GM12878 (cell line): ENCODE results near the gene ADAMTS17.

Experiments
- ATF7 ChIP-seq: fragments of 450-650 bp; IDR thresholded peaks from 2 replicates; pipeline ENCODE4 v1.6.1; 2016; ENCODE audit warnings: low read depth, mild to moderate bottlenecking
- BHLHE40 ChIP-seq, 2 experiments: fragments of 450-650 bp in 1 of 2; IDR thresholded peaks; 2 replicates each; pipeline ENCODE4 v1.6.1; 2011 to 2017; ENCODE audit warnings: low read depth in 2 of 2, borderline replicate concordance in 1 of 2, improper control_type of control experiment in 1 of 2, low read length in 1 of 2, mild to moderate bottlenecking in 1 of 2
- CEBPB ChIP-seq, 2 experiments: fragments of 150-350 bp in 1 of 2; IDR thresholded peaks; 2 replicates each; pipeline ENCODE4 v1.6.1; 2012 to 2014; ENCODE audit warnings: low read depth in 2 of 2, low read length in 2 of 2, borderline replicate concordance in 1 of 2, inconsistent platforms in 1 of 2
- JUNB ChIP-seq: IDR thresholded peaks from 2 replicates; pipeline ENCODE4 v1.6.1; 2016; ENCODE audit warnings: antibody characterized with exemption, mild to moderate bottlenecking
- POLR2A ChIP-seq: IDR thresholded peaks from 2 replicates; pipeline ENCODE4 v1.6.1; 2011; ENCODE audit warnings: low read depth, mild to moderate bottlenecking, low read length
- SMC3 ChIP-seq: IDR thresholded peaks from 2 replicates; pipeline ENCODE4 v1.6.1; 2011; ENCODE audit warnings: low read length, improper control_type of control experiment, borderline replicate concordance
- SPI1 ChIP-seq: IDR thresholded peaks from 2 replicates; pipeline ENCODE4 v1.6.1; 2011; ENCODE audit warnings: low read depth, mild to moderate bottlenecking, low read length, moderate library complexity, borderline replicate concordance; ENCODE audit not compliant: insufficient read depth
- ZNF384 ChIP-seq: IDR thresholded peaks from 2 replicates; pipeline ENCODE4 v1.6.1; 2012; ENCODE audit warnings: low read depth, mild to moderate bottlenecking, low read length, improper control_type of control experiment, borderline replicate concordance
- TF ChIP-seq, protein P1 (sequence below), 3 experiments: IDR thresholded peaks in 2 of 3; conservative IDR thresholded peaks in 1 of 3; 2 replicates each; pipeline ENCODE4 v1.5.1; 2011; ENCODE audit warnings: low read depth in 3 of 3, low read length in 3 of 3, mild to moderate bottlenecking in 3 of 3, control low read depth in 2 of 3, moderate library complexity in 2 of 3, inconsistent platforms in 1 of 3, mixed read lengths in 1 of 3; ENCODE audit not compliant: control insufficient read depth in 2 of 3, insufficient read depth in 1 of 3; ENCODE audit errors: extremely low read depth in 1 of 3
- TF ChIP-seq, protein P2 (sequence below): IDR thresholded peaks from 2 replicates; pipeline ENCODE4 v1.6.1; 2011; ENCODE audit warnings: low read depth, mild to moderate bottlenecking, low read length, moderate library complexity, borderline replicate concordance; ENCODE audit errors: extremely low read depth
- TF ChIP-seq, protein P3 (sequence below): IDR thresholded peaks from 2 replicates; pipeline ENCODE4 v1.6.1; 2011; ENCODE audit warnings: low read depth, low read length, improper control_type of control experiment, borderline replicate concordance

DNA sequence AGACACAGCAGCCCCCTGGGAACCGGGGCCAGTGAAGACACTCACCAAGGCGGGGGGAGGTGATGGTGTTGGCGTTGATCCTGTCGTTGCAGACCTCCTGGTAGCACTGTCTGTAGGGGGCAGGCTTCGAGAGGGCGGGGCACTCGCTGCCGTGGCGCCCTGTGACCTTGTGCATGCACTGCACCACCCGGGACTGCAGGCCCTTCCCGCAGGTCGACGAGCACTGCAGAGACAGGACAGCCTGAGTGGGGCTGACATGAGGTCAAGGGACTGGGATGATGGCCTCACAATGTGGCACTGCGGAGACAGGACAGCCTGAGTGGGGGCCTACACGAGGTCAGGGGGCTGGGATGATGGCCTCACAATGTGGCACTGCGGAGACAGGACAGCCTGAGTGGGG lies 365.8 kb downstream of the ADAMTS17 start:
- no peak for TF ChIP-seq CEBPB (IDR thresholded peaks at IDR 0.05; ENCODE audit: borderline replicate concordance in 1 of 2, low read depth in 2 of 2, low read length in 2 of 2)
- TF ChIP-seq SPI1 = no peak
- TF ChIP-seq, protein P1, sequence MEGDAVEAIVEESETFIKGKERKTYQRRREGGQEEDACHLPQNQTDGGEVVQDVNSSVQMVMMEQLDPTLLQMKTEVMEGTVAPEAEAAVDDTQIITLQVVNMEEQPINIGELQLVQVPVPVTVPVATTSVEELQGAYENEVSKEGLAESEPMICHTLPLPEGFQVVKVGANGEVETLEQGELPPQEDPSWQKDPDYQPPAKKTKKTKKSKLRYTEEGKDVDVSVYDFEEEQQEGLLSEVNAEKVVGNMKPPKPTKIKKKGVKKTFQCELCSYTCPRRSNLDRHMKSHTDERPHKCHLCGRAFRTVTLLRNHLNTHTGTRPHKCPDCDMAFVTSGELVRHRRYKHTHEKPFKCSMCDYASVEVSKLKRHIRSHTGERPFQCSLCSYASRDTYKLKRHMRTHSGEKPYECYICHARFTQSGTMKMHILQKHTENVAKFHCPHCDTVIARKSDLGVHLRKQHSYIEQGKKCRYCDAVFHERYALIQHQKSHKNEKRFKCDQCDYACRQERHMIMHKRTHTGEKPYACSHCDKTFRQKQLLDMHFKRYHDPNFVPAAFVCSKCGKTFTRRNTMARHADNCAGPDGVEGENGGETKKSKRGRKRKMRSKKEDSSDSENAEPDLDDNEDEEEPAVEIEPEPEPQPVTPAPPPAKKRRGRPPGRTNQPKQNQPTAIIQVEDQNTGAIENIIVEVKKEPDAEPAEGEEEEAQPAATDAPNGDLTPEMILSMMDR (IDR thresholded peaks at IDR 0.05 in 2 of 3, conservative IDR thresholded peaks at IDR 0.05 in 1 of 3; ENCODE audit: control insufficient read depth in 2 of 3, extremely low read depth in 1 of 3, insufficient read depth in 1 of 3, low read depth in 3 of 3, low read length in 3 of 3) = no peak
- TF ChIP-seq BHLHE40 (IDR thresholded peaks at IDR 0.05; ENCODE audit: borderline replicate concordance in 1 of 2, low read depth in 2 of 2, low read length in 1 of 2) = no peak
- TF ChIP-seq POLR2A = no peak
- TF ChIP-seq, protein P2, sequence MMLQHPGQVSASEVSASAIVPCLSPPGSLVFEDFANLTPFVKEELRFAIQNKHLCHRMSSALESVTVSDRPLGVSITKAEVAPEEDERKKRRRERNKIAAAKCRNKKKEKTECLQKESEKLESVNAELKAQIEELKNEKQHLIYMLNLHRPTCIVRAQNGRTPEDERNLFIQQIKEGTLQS = no peak
- TF ChIP-seq SMC3 = no peak
- TF ChIP-seq ATF7 = no peak
- TF ChIP-seq, protein P3, sequence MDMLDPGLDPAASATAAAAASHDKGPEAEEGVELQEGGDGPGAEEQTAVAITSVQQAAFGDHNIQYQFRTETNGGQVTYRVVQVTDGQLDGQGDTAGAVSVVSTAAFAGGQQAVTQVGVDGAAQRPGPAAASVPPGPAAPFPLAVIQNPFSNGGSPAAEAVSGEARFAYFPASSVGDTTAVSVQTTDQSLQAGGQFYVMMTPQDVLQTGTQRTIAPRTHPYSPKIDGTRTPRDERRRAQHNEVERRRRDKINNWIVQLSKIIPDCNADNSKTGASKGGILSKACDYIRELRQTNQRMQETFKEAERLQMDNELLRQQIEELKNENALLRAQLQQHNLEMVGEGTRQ = no peak
- no peak for TF ChIP-seq ZNF384
- no peak for TF ChIP-seq JUNB
